HepG2 (cell line): ENCODE measurements around the gene MYL6. TPM values are rescaled to one million over a fixed set of nuclear protein-coding genes. Genes with fewer than 3 reads are reported as not detected.
A peak's percentile ranks its signal among the peaks of the same experiment; 100 is the strongest.

ENCODE experiments used
- AHDC1 ChIP-seq: sonication (generic); formaldehyde crosslinking; IDR thresholded peaks from 2 replicates; pipeline ENCODE4 v1.5.1; 2020; ENCODE audit warnings: mild to moderate bottlenecking, missing genetic modification reagents, borderline replicate concordance
- ARID5B ChIP-seq: IDR thresholded peaks from 2 replicates; pipeline ENCODE4 v1.4.0; 2020; ENCODE audit warnings: mild to moderate bottlenecking, missing genetic modification reagents
- BRCA1 ChIP-seq: sonication (generic); formaldehyde crosslinking; IDR thresholded peaks from 2 replicates; pipeline ENCODE4 v1.4.0; 2020; ENCODE audit warnings: missing genetic modification reagents
- EEA1 ChIP-seq: sonication (generic); formaldehyde crosslinking; IDR thresholded peaks from 2 replicates; pipeline ENCODE4 v1.5.1; 2020; ENCODE audit warnings: mild to moderate bottlenecking, missing genetic modification reagents, borderline replicate concordance
- ESRRA ChIP-seq: sonication (generic); formaldehyde crosslinking; IDR thresholded peaks from 2 replicates; pipeline ENCODE4 v1.5.1; 2020; ENCODE audit warnings: mild to moderate bottlenecking, low read depth, missing genetic modification reagents
- GMEB1 ChIP-seq: sonication (generic); formaldehyde crosslinking; IDR thresholded peaks from 2 replicates; pipeline ENCODE4 v1.5.1; 2020; ENCODE audit warnings: missing genetic modification reagents, mild to moderate bottlenecking, borderline replicate concordance
- MED1 ChIP-seq: sonication (generic); formaldehyde crosslinking; IDR thresholded peaks from 2 replicates; pipeline ENCODE4 v1.4.0; 2020; ENCODE audit warnings: missing genetic modification reagents
- MLLT10 ChIP-seq: sonication (generic); formaldehyde crosslinking; IDR thresholded peaks from 2 replicates; pipeline ENCODE4 v1.4.0; 2020; ENCODE audit warnings: missing genetic modification reagents
- PHF21A ChIP-seq: sonication (generic); formaldehyde crosslinking; IDR thresholded peaks from 2 replicates; pipeline ENCODE4 v1.5.0; 2020; ENCODE audit warnings: mild to moderate bottlenecking, missing genetic modification reagents
- ZKSCAN5 ChIP-seq: sonication (generic); formaldehyde crosslinking; IDR thresholded peaks from 2 replicates; pipeline ENCODE4 v1.5.1; 2020; ENCODE audit warnings: mild to moderate bottlenecking, missing genetic modification reagents
- ZNF446 ChIP-seq: sonication (generic); formaldehyde crosslinking; IDR thresholded peaks from 2 replicates; pipeline ENCODE4 v1.5.0; 2020; ENCODE audit warnings: mild to moderate bottlenecking, missing genetic modification reagents
- ZNF577 ChIP-seq: sonication (generic); formaldehyde crosslinking; IDR thresholded peaks from 2 replicates; pipeline ENCODE4 v1.4.0; 2020; ENCODE audit warnings: mild to moderate bottlenecking, low read depth, missing genetic modification reagents, borderline replicate concordance
- ZNF776 ChIP-seq: sonication (generic); formaldehyde crosslinking; IDR thresholded peaks from 2 replicates; pipeline ENCODE4 v1.4.0; 2020; ENCODE audit warnings: mild to moderate bottlenecking, missing genetic modification reagents
- polyA plus RNA-seq, 8 experiments: library from polyadenylated mRNA; depleted of rRNA in 3 of 8; stranded (reverse) in 7 of 8; unstranded in 1 of 8; fragments of >200 nt; fragmentation: Illumina TruSeq in 4 of 8; extraction: Trizol in 4 of 8; gene quantifications; 2 replicates each; pipeline versions ENCODE4 v1.2.1 to v1.2.3, GENCODE V29; 2011 to 2016; ENCODE audit warnings: low read depth in 4 of 8, missing spikeins in 1 of 8, mixed read lengths in 1 of 8; ENCODE audit not compliant: insufficient read depth in 1 of 8
- total RNA-seq, 5 experiments: library from RNA; depleted of rRNA; stranded (reverse); fragments of >200 nt; fragmentation: Illumina TruSeq; extraction: Trizol; gene quantifications; 2 replicates each; pipeline ENCODE4 v1.2.3, GENCODE V29; 2016; ENCODE audit warnings: low read depth in 1 of 5
- TF ChIP-seq, protein P1 (sequence below): sonication (generic); formaldehyde crosslinking; IDR thresholded peaks from 2 replicates; pipeline ENCODE4 v1.4.0; 2020; ENCODE audit warnings: missing genetic modification reagents

MYL6 gene
- total and polyA plus RNA-seq, 2 of the 13 experiments (the other 11 are each of a cell fraction or from before 2014, with no cell fraction given), result 1,127 to 1,192 TPM

GRCh38 chr12:56129206-56129941, 28.8 kb upstream of the MYL6 start (continued):
- no peak for TF ChIP-seq ARID5B (CRISPR knock-in tag)
- no peak for TF ChIP-seq BRCA1 (CRISPR knock-in tag)
- no peak for TF ChIP-seq ZNF446 (CRISPR knock-in tag)
- no peak for TF ChIP-seq ZKSCAN5 (CRISPR knock-in tag)
- TF ChIP-seq GMEB1 (CRISPR knock-in tag), result no peak
- TF ChIP-seq AHDC1 (CRISPR knock-in tag), result no peak
- TF ChIP-seq, protein P1, sequence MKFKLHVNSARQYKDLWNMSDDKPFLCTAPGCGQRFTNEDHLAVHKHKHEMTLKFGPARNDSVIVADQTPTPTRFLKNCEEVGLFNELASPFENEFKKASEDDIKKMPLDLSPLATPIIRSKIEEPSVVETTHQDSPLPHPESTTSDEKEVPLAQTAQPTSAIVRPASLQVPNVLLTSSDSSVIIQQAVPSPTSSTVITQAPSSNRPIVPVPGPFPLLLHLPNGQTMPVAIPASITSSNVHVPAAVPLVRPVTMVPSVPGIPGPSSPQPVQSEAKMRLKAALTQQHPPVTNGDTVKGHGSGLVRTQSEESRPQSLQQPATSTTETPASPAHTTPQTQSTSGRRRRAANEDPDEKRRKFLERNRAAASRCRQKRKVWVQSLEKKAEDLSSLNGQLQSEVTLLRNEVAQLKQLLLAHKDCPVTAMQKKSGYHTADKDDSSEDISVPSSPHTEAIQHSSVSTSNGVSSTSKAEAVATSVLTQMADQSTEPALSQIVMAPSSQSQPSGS (CRISPR knock-in tag), result no peak
- TF ChIP-seq ZNF577 (CRISPR knock-in tag), result no peak
- TF ChIP-seq PHF21A, result no peak
- TF ChIP-seq MLLT10 (CRISPR knock-in tag), result no peak
- TF ChIP-seq ZNF776 (CRISPR knock-in tag), result no peak
- TF ChIP-seq EEA1 (CRISPR knock-in tag), result 0 out of 2 replicates have a peak, but pooled peaks have one; percentile 60
- TF ChIP-seq MED1 (CRISPR knock-in tag), result no peak
- TF ChIP-seq ESRRA (CRISPR knock-in tag), result no peak
